Activated T-helper 1 cell treated with anti-CD3 and anti-CD28 coated beads, Interleukin-2, amount 50 U/mL, for 16 hours (primary cell): Measurements from ENCODE around the gene MYO9B.
"Not testable (repeated sequence)": the region's sequence is repeated elsewhere in the genome, so short reads cannot be mapped to it uniquely, and the experiment has no call there.

Experiments used
- DNase-seq, 2 donors: peaks; one replicate each; pipeline ENCODE4 v3.0.0-alpha.2; 2020; ENCODE audit warnings: low read depth in 1 of 2, low spot score in 1 of 2

Gene MYO9B

GRCh38 chr19:17112700-17113099, 37.1 kb downstream of the MYO9B start:
- DNase-seq, result no peak

- no peak for DNase-seq
Measured at GRCh38 chr19:17113127-17113785, 37.7 kb downstream of the MYO9B start.

DNA sequence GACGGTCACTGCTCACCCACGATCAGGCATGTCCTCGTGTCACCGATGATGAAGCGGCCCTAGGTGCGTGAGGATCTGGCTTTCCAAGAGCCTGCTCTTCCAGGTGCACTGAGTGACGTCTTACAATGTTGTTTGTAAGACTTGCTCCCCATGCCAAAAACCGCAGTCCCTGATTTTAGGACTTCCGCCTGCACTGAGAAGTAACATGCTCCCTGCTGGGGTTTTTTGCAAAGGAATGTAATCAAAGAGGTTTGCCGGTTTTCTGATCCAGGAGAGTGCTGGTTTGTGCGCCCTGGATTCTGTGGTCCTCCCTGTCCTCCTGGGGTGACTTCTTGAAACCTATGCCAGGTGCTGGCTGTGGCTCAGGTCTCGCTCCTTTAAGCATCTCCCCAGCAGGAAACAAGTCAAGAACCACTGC, 38.8 kb downstream of the MYO9B start:
- DNase-seq, result no peak

- no peak for DNase-seq
Measured at GRCh38 chr19:17116996-17117702, 41.6 kb downstream of the MYO9B start.

GRCh38 chr19:17118957-17119356, 43.4 kb downstream of the MYO9B start:
- no peak for DNase-seq

DNA sequence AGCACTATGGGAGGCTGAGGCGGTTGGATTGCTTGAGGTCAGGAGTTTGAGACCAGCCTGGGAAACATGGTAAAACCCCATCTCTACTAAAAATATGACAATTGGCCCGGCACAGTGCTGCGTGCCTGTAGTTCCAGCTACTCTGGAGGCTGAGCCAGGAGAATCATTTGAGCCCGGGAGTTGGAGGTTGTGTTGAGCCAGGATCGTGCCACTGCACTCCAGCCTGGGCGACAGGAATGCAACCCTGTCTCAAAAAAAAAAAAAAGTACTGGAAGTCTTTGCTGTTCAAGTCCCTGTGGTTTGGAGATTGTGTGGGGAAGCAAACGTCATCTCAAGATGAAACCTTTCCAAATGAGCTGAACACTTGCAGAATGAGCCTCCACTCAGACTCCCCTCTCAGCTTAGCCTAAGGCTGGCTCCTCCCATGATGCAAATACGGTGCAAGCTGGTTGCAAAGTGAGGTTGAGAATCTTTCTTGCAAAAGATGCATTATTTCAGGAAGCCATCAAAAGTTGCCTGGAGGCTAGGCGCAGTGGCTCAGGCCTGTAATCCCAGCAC, 46.2 kb downstream of the MYO9B start:
- no peak for DNase-seq

GRCh38 chr19:17123041-17123440, 47.5 kb downstream of the MYO9B start:
- DNase-seq, result no peak

- DNase-seq, result no peak
Measured at GRCh38 chr19:17124025-17124424, 48.4 kb downstream of the MYO9B start.

DNA sequence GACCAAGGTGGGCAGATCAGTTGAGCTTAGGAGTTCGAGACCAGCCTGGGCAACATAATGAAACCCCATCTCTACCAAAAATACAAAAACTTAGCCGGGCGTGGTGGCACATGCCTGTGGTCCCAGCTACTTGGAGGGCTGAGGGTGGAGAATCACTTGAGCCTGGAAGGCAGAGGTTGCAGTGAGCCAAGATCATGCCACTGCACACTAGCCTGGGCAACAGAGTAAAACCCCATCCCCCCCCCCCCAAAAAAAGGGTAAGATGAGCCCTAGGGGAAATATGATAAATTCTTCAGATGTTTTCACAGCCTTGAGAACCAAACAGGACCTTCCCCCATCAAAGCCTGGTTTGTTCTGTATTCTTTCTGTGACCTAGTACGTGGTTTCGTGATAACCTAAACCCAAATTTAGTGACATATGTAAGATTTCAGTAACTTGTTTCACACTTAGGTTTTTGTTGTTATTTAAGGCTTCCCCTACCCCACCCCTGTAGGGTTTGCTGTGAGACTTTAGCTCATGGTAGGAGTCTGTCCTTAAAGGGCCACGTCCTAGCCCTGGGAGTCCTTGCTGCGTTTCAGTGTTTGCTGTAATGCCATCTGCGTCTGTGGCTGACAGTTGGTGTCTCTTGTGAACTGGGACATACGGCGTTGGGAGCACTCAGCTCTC, 49.6 kb downstream of the MYO9B start:
- no peak for DNase-seq

DNA sequence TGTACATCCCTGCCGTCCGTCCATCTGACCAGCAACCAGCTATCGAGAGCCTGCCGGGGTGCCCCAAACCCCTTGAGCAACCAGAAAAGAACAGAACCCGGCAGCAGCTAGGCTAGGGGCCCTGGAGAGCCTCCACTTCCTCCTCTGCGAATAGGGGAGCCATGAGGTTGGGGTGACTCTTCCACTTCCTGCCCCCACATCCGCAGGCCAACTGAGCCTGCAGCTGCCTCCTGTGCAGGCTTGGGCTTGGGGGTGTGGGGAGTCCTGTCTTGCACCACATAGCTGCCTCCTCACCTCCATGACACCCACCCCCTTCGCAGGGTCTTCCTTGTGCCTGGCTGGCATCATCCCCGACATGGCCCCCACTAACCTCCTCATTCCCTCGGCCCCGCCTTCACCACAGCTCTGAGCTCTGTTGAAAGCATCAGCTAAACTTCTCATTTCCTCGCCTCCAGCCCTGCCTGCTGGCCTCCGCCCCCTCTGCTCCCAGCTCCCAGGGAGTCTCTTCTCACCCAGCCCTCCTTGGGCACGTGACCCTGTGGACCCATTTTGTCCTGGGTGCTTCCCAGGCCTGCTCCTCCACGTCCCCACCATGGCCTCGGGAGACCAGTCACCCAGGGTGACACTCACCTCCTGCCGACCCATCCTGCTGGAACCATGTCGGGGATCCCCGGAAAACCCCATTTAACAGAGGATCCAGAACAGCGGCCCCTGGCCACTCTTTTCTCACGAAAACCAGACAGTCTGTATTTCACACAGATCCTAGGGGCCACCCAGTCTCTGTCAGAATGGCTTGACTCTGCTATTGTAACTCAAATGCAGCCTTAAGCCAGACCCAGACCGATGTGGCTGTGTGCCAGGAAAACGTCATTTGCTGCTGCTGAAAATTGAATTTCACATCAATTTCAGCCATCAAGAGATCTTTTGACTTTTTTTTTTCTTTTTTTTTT, 50.4 kb downstream of the MYO9B start:
- peak; percentile 51 to 52 for DNase-seq

GRCh38 chr19:17127671-17128070, 52.1 kb downstream of the MYO9B start:
- DNase-seq, result no peak

DNA sequence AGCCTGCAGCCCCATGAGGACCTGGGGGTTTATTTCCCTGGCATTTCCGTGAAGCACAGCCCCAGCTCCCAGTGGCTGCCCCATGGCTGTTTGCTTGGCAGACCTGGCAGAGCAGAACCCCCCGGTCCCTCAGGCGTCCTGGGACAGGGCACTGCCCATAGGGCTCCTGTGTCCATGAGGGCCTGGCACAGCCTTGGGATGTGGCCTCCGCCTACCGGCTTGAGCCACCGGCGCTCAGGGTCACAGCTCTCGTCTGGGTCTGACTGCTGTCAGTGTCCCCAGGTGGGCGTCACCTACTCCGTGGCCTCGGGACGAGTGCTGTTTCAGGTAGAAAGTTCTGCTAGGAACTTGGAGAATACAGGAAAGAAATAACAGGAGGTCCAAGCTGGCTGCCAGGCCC, 52.8 kb downstream of the MYO9B start:
- DNase-seq, result no peak

- no peak for DNase-seq
Measured at GRCh38 chr19:17128820-17129219, 53.2 kb downstream of the MYO9B start.

GRCh38 chr19:17129377-17129776, 53.8 kb downstream of the MYO9B start:
- DNase-seq, result no peak

GRCh38 chr19:17135001-17135853, 59.6 kb downstream of the MYO9B start:
- no peak for DNase-seq

DNA sequence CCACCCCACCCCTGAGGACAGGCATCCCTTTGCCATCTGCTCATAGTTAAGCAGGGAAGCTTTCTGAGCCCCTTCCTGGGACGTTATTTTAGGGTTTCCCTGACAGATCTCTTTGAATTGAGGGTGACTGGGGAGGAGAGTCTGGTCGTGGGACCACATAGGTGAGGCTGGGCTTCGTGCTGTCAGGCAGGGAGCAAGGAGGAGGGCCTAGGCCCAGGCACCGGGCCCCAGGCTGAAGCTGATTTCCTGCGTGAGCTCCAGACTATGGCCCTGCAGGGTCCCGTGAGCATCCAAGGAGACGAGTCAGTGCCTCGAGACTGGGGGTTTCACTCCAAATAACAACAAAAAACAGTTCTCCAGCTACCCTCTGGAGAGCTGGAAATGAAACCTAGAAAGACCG, 60.4 kb downstream of the MYO9B start:
- DNase-seq, result no peak

- no peak for DNase-seq
Measured at GRCh38 chr19:17136617-17137016, 61.0 kb downstream of the MYO9B start.

GRCh38 chr19:17137417-17137816, 61.8 kb downstream of the MYO9B start:
- no peak for DNase-seq

DNA sequence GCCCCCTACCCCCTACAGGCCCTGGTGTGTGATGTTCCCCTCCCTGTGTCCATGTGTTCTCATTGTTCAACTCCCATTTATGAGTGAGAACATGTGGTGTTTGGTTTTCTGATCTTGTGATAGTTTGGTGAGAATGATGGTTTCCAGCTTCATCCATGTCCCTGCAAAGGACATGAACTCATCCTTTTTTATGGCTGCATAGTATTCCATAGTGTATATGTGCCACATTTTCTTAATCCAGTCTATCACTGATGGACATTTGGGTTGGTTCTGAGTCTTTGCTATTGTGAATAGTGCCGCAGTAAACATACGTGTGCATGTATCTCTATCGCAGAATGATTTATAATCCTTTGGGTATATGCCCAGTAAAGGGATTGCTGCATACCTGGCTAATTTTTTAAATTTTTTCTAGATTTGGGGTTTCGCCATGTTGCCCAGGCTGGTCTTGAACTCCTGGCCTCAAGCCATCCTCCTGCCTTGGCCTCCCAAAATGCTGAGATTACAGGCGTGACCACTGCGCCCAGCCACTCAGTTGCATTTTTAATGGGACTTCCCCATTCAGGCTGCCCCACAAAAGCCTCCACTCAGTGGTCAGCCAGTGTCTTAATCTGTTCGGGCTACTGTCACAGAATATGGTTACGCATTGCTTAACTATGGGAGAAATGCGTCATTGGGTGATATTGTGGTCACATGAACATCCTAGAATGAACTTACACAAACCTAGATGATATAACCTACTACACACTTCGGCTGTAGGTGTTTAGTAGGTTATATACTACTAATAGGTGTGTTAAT, 62.7 kb downstream of the MYO9B start:
- not testable (repeated sequence) for DNase-seq
